GM21529 (cell line): Measurements from ENCODE around the gene CYP4A22.
"Not testable (repeated sequence)": the region's sequence is repeated elsewhere in the genome, so short reads cannot be mapped to it uniquely, and the experiment has no call there.

Source experiments
- ATAC-seq: cut with Tn5 transposase; IDR thresholded peaks from one replicate; pipeline ENCODE4 v1.9.1; 2021; ENCODE audit not compliant: unreplicated experiment

Gene CYP4A22, protein sequence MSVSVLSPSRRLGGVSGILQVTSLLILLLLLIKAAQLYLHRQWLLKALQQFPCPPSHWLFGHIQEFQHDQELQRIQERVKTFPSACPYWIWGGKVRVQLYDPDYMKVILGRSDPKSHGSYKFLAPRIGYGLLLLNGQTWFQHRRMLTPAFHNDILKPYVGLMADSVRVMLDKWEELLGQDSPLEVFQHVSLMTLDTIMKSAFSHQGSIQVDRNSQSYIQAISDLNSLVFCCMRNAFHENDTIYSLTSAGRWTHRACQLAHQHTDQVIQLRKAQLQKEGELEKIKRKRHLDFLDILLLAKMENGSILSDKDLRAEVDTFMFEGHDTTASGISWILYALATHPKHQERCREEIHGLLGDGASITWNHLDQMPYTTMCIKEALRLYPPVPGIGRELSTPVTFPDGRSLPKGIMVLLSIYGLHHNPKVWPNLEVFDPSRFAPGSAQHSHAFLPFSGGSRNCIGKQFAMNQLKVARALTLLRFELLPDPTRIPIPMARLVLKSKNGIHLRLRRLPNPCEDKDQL

DNA sequence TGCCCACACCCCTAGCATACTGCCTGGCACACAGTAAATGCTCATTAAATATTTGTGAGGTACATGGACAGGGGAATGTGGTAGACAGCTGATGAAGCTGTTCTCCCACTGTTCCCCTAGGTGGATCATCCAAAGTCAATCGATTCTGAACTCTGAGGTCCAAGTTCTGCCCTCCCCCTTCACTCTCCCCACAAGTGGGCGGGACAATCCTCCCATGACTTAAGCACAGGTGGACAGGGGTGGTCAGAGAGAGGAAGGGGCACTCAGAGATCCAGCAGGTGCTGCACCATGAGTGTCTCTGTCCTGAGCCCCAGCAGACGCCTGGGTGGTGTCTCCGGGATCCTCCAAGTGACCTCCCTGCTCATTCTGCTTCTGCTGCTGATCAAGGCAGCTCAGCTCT is at the start of gene CYP4A22:
Gene CYP4A22, plus strand, starts transcription at position 244 of the 400 bp plus-strand sequence. Its CDS starts 45 bp downstream, at position 289.
- no peak for ATAC-seq

DNA sequence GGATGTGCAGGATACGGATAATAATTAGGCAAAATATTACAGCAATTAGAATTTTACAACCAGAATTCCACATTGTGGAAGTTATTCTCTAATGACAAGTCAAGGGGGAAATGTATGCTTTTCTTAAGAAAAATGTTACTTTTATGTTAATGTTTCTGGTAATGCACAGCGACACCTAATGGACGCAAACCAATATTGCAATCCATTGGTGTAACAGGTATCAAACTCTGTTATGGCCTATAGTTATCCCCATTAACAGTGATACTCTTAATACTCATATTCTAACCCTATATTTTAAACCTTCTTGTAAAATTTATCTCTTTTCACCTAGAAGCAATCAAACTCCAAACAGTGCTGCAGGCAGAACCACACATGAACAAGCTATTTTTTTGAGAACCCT is 47.9 kb upstream of the CYP4A22 start:
- not testable (repeated sequence) for ATAC-seq

- not testable (repeated sequence) for ATAC-seq
Measured at GRCh38 chr1:47091476-47091875, 45.8 kb upstream of the CYP4A22 start.

GRCh38 chr1:47104816-47105215 is 32.4 kb upstream of the CYP4A22 start:
- ATAC-seq, result no peak

DNA sequence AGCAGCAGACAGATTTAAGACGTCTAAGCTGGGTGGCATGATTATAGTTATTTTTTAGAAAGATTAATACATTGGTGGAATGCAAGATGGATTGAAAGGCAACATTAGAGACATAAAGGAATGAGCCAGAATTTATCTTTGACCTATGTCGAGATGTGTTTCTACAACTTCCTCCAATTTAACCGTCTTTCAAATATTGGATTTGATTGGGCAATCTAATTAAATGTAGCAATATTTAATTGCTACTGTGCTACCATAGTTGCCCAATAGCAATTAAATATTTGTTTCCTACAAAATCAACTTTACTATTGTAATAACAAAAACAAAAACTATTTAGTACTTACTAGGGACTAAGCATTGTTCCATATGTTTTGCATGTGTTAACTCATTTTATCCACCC is 30.4 kb upstream of the CYP4A22 start:
- ATAC-seq, result no peak

- ATAC-seq, result not testable (repeated sequence)
Measured at GRCh38 chr1:47107851-47108574, 29.2 kb upstream of the CYP4A22 start.

DNA sequence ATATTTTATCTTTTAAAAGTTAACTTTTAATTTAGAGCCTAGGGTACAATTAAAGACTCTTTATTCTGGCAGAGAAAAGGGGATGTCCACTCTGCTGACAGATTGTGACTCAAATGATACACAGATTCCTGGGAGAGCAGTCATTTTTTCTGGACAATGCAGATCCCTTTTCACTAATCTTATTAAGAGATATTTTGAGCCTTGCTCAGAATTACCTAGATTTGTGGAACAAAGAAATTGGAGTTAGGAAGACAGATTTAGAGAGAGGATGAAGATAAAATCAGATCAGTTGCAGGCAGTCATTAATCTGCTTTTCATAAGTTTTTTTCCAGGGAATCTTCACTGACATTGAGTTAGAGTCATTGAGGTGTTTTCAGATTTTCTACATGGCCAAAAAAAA is 27.8 kb upstream of the CYP4A22 start:
- ATAC-seq, result not testable (repeated sequence)

DNA sequence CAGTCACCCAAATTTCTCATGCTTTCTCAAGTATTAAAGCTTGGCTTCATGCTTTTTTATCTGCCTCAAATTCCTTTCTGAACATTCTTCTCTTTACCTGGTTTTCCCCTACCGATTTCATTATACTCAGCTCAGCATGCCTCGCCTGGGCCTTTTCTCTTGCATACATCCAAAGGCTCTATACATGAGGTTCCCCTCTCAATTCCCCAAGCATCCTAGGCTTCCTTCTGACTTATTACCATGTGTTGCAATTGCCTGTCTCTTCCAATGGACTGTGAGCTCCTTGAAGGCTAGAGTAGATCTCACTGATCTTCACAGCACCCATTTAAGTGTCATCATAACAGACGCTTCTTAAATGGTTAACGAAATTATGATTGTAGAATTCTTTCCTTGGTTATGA is 24.1 kb upstream of the CYP4A22 start:
- no peak for ATAC-seq

DNA sequence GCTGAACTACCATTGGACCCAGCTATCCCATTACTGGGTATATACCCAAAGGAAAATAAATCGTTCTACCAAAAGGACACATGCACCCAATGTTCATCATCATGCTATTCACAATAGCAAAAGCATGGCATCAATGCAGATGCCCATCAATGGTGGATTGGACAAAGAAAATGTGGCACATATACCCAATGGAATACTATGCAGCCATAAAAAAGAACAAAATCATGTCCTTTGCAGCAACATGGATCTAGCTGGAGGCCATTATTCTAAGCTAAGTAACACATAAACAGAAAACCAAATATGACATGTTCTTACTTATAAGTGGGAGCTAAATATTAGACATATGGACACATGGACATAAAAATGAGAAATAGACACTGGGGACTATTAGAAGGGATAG is 16.2 kb upstream of the CYP4A22 start:
- not testable (repeated sequence) for ATAC-seq

DNA sequence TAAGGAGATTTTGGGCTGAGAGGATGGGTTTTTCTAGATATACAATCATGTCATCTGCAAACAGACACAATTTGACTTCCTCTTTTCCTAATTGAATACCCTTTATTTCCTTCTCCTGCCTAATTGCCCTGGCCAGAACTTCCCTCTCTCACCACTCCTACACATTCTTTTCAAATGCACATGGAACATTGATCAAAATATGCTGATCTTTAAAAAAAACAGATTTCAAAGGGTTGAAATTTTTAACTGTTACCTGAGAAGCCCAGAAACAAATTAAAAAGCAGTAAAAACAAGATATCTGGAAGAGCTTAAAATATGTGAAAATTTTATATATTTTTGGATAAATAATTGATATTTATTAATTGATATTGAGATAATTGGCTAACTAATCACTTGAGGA is 12.4 kb upstream of the CYP4A22 start:
- not testable (repeated sequence) for ATAC-seq

- not testable (repeated sequence) for ATAC-seq
Measured at GRCh38 chr1:47126997-47127396, 10.2 kb upstream of the CYP4A22 start.

DNA sequence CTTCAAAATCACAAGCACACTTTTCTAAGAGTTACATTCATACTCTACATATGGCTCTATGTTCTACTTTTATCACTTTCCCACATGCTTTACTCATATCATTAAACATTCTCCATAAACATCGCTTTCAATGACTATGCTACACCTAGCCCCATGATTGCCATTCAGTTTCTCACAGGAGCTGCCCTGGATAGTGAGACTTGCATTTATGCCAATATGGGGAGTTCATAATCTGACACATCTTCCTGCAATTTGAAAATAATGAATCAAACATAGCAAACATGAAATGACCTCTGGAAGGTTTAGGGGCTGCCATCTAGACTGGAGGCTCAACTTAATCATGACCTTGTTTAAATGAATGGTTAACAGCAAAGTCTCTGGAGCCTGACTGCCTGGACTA is 9.0 kb upstream of the CYP4A22 start:
- no peak for ATAC-seq

DNA sequence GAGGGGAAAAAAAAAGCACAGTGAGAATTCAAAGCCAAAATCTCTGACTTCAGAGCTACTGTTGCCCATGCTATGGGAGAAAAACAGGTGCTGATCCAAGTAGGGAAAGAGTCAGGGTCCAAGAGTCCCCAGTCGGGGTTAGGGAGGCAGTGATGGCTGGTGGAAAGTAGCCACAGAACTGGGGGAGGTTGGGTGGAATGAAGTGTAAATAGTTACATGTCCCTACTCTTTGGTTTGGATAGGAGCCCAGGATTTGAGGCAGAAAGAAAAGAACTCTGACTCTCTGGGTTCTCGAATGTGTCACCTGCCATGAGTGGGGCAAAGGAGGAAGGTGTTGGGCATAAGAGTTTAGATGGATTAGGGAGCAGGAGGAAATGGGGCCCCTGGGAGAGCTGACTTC is 8.4 kb upstream of the CYP4A22 start:
- ATAC-seq, result not testable (repeated sequence)

DNA sequence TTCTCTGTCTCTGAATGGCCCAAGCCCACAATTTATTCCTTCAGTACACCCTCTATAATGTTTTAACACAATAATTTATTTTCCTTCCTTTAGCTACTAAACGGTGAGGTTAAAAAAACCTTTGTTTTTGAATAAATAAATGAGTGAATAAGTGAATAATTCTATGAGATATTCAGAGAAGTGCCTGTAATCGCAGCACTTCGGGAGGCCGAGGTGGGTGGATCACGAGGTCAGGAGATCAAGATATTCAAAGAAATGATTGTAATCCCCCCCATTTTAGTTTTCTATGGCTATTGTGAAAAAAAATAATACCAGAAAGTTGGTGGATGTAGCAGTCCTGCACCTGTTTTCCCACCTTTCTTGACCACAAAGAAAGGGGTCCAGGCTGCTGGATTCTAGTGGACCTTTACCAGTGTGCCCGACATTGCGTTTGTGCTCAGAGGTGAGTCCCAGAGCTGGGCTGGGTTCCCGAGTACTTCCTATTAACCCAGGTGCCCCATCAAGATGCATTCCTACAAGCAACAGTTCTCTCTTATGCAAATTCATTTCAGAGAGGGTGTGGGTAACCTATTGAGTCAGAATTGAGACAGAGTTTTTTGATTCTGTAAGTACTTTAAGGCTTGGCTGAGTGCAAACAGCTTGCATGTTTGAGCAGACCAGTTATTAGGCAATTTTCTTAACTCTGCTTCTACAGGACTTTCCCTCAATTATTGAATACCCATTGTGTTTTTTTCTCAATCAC is 7.6 kb upstream of the CYP4A22 start:
- ATAC-seq, result not testable (repeated sequence)

DNA sequence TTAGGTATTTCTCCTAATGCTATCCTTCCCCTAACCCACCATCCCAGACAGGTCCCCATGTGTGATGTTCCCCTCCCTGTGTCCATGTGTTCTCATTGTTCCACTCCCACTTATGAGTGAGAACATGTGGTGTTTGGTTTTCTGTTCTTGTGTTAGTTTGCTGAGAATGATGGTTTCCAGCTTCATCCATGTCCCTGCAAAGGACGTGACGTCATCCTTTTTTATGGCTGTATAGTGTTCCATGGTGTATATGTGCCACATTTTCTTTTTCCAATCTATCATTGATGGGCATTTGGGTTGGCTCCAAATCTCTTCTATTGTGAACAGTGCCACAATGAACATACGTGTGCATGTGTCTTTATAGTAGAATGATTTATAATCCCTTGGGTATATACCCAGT is 4.6 kb upstream of the CYP4A22 start:
- not testable (repeated sequence) for ATAC-seq

GRCh38 chr1:47137925-47138615 is 829 bp downstream of the CYP4A22 start:
- no peak for ATAC-seq

GRCh38 chr1:47140358-47140757 is 3.1 kb downstream of the CYP4A22 start:
- not testable (repeated sequence) for ATAC-seq

- not testable (repeated sequence) for ATAC-seq
Measured at GRCh38 chr1:47143654-47144053, 6.4 kb downstream of the CYP4A22 start.

- ATAC-seq, result not testable (repeated sequence)
Measured at GRCh38 chr1:47146495-47146894, 9.3 kb downstream of the CYP4A22 start.

GRCh38 chr1:47147047-47147785 is 10.0 kb downstream of the CYP4A22 start:
- no peak for ATAC-seq
